ENCODE results near the gene GPX2. TPM values are rescaled to one million over a fixed set of nuclear protein-coding genes. Genes with fewer than 3 reads are reported as not detected.

The GPX2 gene
- total and polyA plus RNA-seq, 2 of the 4 experiments (the other 2 are of a cell fraction) = not detected

DNA sequence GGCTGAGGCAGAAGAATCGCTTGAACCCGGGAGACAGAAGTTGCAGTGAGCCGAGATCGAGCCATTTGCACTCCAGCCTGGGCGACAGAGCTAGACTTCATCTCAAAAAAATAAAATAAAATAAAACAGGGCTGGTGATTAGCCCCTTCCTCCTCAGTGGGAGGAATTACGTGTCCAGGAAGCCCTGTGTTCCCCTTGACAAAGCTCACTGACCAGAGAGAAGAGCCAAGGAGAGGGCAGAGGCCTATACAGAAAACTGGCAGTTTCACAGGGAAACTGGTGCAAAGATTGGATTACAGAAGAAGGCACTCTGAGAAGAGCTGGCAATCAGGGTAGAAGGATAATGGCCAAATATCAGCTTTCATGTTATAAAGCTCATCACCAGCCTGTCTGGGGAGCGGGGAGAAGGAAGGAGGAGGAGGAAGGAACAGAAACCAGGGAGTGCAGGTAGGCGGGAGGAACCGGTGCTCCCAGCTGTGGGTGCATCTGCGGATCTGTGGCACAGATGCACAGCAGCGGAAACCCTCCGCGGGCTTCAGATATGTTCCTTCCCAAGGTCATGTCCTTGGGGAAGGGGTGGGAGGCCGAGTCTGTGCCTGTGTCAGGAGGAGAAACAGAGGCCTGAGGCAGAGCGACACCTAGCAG is 22.9 kb upstream of the GPX2 start:
- Histone ChIP-seq H3K4ac (ENCODE audit: low read depth, low read length) (no peak overlapping the region), H4K5ac (ENCODE audit: low read depth, low read length) (no peak overlapping the region), H4K8ac (ENCODE audit: low read depth in 2 of 2, low read length in 2 of 2) (no peak overlapping the region), H3K23ac (ENCODE audit: low read depth, low read length) (no peak overlapping the region), H2AK9ac (replicated peaks; ENCODE audit: low read depth, low read length, poor library complexity) (no peak overlapping the region), H3K4me1 (ENCODE audit: control insufficient read depth, insufficient read depth, low read length) (no peaks in the 10 kb centered on the region), H2BK20ac (ENCODE audit: low read depth, low read length) (no peak overlapping the region), H3K27ac (ENCODE audit: insufficient read depth, low read length) (no peak overlapping the region), H3K14ac (replicated peaks; ENCODE audit: low read depth, low read length) (no peak overlapping the region), H3K9me3 (ENCODE audit: control insufficient read depth, insufficient read depth, low read length) (no peaks in the 10 kb centered on the region), H2BK120ac (ENCODE audit: low read depth, low read length) (no peak overlapping the region), H3K79me1 (ENCODE audit: low read depth in 1 of 2, low read length in 2 of 2) (no peaks in the 10 kb centered on the region), H3K36me3 (ENCODE audit: control insufficient read depth, insufficient read depth, low read length) (no peaks in the 10 kb centered on the region; the same call in 1 of the 2 replicates), H2BK15ac (ENCODE audit: low read depth, low read length) (no peak overlapping the region), H4K91ac (ENCODE audit: insufficient read depth, low read depth, low read length) (no peak overlapping the region), H3K9ac (ENCODE audit: low read depth, low read length) (no peak overlapping the region), H2AFZ (replicated peaks; ENCODE audit: low read length, poor library complexity) (no peak overlapping the region), H3K18ac (ENCODE audit: low read depth, low read length) (no peak overlapping the region), H4K20me1 (ENCODE audit: insufficient read depth, low read length) (no peaks in the 10 kb centered on the region), H2BK5ac (ENCODE audit: low read depth, low read length, poor library complexity, severe bottlenecking) (no peak overlapping the region), H2AK5ac (ENCODE audit: low read depth, low read length) (no peak overlapping the region), H3K4me2 (ENCODE audit: low read depth, low read length) (no peak overlapping the region), H3K27me3 (ENCODE audit: control insufficient read depth, insufficient read depth, low read length) (no peaks in the 10 kb centered on the region), H3K9me1 (ENCODE audit: insufficient read depth, low read length) (no peaks in the 10 kb centered on the region; the same call in 1 of the 2 replicates), H3K56ac (ENCODE audit: extremely low read depth, insufficient read depth, low read length) (no peak overlapping the region), H3K4me3 (ENCODE audit: insufficient read depth, low read depth, low read length) (no peak overlapping the region)
- dilution Hi-C loops (cut with HindIII; ENCODE audit: low sequenced_read_pairs, unreplicated experiment) (no loop called here), intact Hi-C loops (cut with micrococcal nuclease) (no loop called here), in situ Hi-C loops (cut with MboI; ENCODE audit: low sequenced_read_pairs) (no loop called here)
- ATAC-seq (ENCODE audit: low read depth) (no peak), DNase-seq (no peak)
- ChIA-PET POLR2A (ENCODE audit: unreplicated experiment) (no interaction called here), CTCF (no interaction called here)
- no TSS peak for BruUV-seq (replicated peaks)
- WGBS, 2 experiments (ENCODE audit: extremely low coverage in 2 of 2, insufficient read length in 1 of 2) = 100% methylated on average over 4 of the region's 15 CpGs; no CpG with 5 or more reads in 1 of the 2 experiments
- TF ChIP-seq, protein P1, sequence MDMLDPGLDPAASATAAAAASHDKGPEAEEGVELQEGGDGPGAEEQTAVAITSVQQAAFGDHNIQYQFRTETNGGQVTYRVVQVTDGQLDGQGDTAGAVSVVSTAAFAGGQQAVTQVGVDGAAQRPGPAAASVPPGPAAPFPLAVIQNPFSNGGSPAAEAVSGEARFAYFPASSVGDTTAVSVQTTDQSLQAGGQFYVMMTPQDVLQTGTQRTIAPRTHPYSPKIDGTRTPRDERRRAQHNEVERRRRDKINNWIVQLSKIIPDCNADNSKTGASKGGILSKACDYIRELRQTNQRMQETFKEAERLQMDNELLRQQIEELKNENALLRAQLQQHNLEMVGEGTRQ (IDR thresholded peaks at IDR 0.05; ENCODE audit: low read depth, low read length) = no peak
- TF ChIP-seq, protein P2, sequence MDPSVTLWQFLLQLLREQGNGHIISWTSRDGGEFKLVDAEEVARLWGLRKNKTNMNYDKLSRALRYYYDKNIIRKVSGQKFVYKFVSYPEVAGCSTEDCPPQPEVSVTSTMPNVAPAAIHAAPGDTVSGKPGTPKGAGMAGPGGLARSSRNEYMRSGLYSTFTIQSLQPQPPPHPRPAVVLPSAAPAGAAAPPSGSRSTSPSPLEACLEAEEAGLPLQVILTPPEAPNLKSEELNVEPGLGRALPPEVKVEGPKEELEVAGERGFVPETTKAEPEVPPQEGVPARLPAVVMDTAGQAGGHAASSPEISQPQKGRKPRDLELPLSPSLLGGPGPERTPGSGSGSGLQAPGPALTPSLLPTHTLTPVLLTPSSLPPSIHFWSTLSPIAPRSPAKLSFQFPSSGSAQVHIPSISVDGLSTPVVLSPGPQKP (IDR thresholded peaks at IDR 0.05; ENCODE audit: borderline replicate concordance, low read depth, low read length) = no peak
- TF ChIP-seq MAFK (IDR thresholded peaks at IDR 0.05; ENCODE audit: low read depth, low read length) = no peak
- no peak for TF ChIP-seq MXI1 (IDR thresholded peaks at IDR 0.05; ENCODE audit: borderline replicate concordance, low read depth, low read length)
- no peak for TF ChIP-seq CEBPB (IDR thresholded peaks at IDR 0.05; ENCODE audit: low read depth, low read length)
- no peak for TF ChIP-seq FOS (IDR thresholded peaks at IDR 0.05; ENCODE audit: low read depth, low read length)
- no peak for TF ChIP-seq CTCF (conservative IDR thresholded peaks at IDR 0.05; ENCODE audit: low read depth, low read length)
- no peak for TF ChIP-seq RCOR1 (IDR thresholded peaks at IDR 0.05; ENCODE audit: insufficient replicate concordance, low read length)
- TF ChIP-seq RAD21 (IDR thresholded peaks at IDR 0.05; ENCODE audit: low read length) = no peak
